CD4-positive, alpha-beta T cell (primary cell): ENCODE results near the gene CLDN24. TPM values are rescaled to one million over a fixed set of nuclear protein-coding genes. Genes with fewer than 3 reads are reported as not detected.

Source experiments
- ATAC-seq: fragments of 200-7000 bp; cut with Tn5 transposase; one replicate; pipeline ENCODE4 v1.10.0; 2022; ENCODE audit warnings: mild to moderate bottlenecking; ENCODE audit not compliant: poor library complexity
- CTCF ChIA-PET: fragments of 350-600 bp; sonication (Branson Sonifier 250); formaldehyde crosslinking; loops from one replicate; lab custom pipeline; 2021; ENCODE audit warnings: antibody characterized with exemption, inconsistent platforms; lab: Charles Lee
- POLR2A ChIA-PET: fragments of 350-600 bp; sonication (Branson Sonifier 250); formaldehyde crosslinking; loops from one replicate; lab custom pipeline; 2021; ENCODE audit warnings: antibody characterized with exemption, inconsistent platforms; lab: Charles Lee
- DNase-seq, 14 experiments: peaks; one replicate each; pipeline ENCODE4 v3.0.0-alpha.2; 2013 to 2020; ENCODE audit warnings: mixed read lengths in 2 of 14
- H3K27ac ChIP-seq, 2 donors: one replicate each; pipeline versions ENCODE4 v1.5.1 to v1.7.0; 2013; ENCODE audit warnings: low read length in 2 of 2, low read depth in 1 of 2, mild to moderate bottlenecking in 1 of 2
- H3K27me3 ChIP-seq, 2 experiments: 1 replicate in 1 of 2; 2 replicates in 1 of 2; pipeline versions ENCODE4 v1.6.1 to v1.7.0; 2013; ENCODE audit warnings: low read length in 2 of 2, control low read depth in 1 of 2, mild to moderate bottlenecking in 1 of 2, moderate library complexity in 1 of 2; ENCODE audit not compliant: insufficient read depth in 2 of 2, control insufficient read depth in 1 of 2
- H3K36me3 ChIP-seq: one replicate; pipeline ENCODE4 v1.6.1; 2013; ENCODE audit warnings: low read length, control low read depth; ENCODE audit not compliant: insufficient read depth
- H3K4me1 ChIP-seq: one replicate; pipeline ENCODE4 v1.6.1; 2013; ENCODE audit warnings: low read length, control low read depth; ENCODE audit not compliant: insufficient read depth
- H3K4me3 ChIP-seq: one replicate; pipeline ENCODE4 v1.5.1; 2013; ENCODE audit warnings: mild to moderate bottlenecking, low read length, moderate library complexity
- H3K9me3 ChIP-seq, 2 experiments: 1 replicate in 1 of 2; 2 replicates in 1 of 2; pipeline versions ENCODE4 v1.6.1 to v1.7.0; 2013; ENCODE audit warnings: low read length in 2 of 2, mild to moderate bottlenecking in 2 of 2, control low read depth in 1 of 2, moderate library complexity in 1 of 2; ENCODE audit not compliant: control insufficient read depth in 1 of 2, insufficient read depth in 1 of 2
- H3K27ac Mint-ChIP-seq: one replicate; pipeline ENCODE4 v1.8.0; 2020; ENCODE audit warnings: mixed read lengths
- H3K27me3 Mint-ChIP-seq: one replicate; pipeline ENCODE4 v1.8.0; 2021; ENCODE audit warnings: mixed read lengths
- H3K36me3 Mint-ChIP-seq: one replicate; pipeline ENCODE4 v1.8.0; 2021; ENCODE audit warnings: low read depth, mixed read lengths
- H3K4me1 Mint-ChIP-seq: one replicate; pipeline ENCODE4 v1.8.0; 2021; ENCODE audit warnings: low read depth, mixed read lengths
- H3K4me3 Mint-ChIP-seq: one replicate; pipeline ENCODE4 v1.8.0; 2020; ENCODE audit warnings: mild to moderate bottlenecking, mixed read lengths
- H3K9me3 Mint-ChIP-seq: one replicate; pipeline ENCODE4 v1.8.0; 2020; ENCODE audit warnings: mixed read lengths
- CTCF ChIP-seq: fragments of 200-600 bp; IDR thresholded peaks from one replicate; pipeline ENCODE4 v1.8.0; 2022; ENCODE audit warnings: antibody characterized with exemption, mild to moderate bottlenecking
- intact Hi-C, 2 experiments: fragments of 100-400 bp; cut with DNase I in 1 of 2; cut with micrococcal nuclease in 1 of 2; formaldehyde crosslinking; loops; one replicate each; pipeline versions ENCODE4 v1.15.1 to v1.9.0; 2023 to 2025; cut with DNase I, micrococcal nuclease
- total RNA-seq, 174 experiments: library from RNA in 2 of 174; stranded (reverse) in 2 of 174; gene quantifications; one replicate each; pipeline ENCODE4 v1.2.3 and lab custom pipeline; 2021 to 2026

The CLDN24 gene
- total RNA-seq, 2 experiments from 2014 or later: not detected

GRCh38 chr4:183354219-183354618, 32.0 kb upstream of the CLDN24 start:
- Mint-ChIP-seq H3K36me3 (no peaks in the 10 kb centered on the region), H3K27me3 (peaks cover 39% of the 10 kb centered on the region), H3K27ac (no peak overlapping the region), H3K9me3 (no peaks in the 10 kb centered on the region), H3K4me1 (no peaks in the 10 kb centered on the region), H3K4me3 (no peak overlapping the region)
- ChIA-PET CTCF (no interaction called here), POLR2A (no interaction called here)
- intact Hi-C loops: no loop called here
- no peak for TF ChIP-seq CTCF
- Histone ChIP-seq H3K27ac (no peak overlapping the region), H3K4me1 (no peaks in the 10 kb centered on the region), H3K9me3 (no peaks in the 10 kb centered on the region), H3K4me3 (no peak overlapping the region), H3K27me3 (peaks cover 2 to 3% of the 10 kb centered on the region in 2 experiments), H3K36me3 (no peaks in the 10 kb centered on the region)
- ATAC-seq (no peak), DNase-seq (no peak)

- no peaks in the 10 kb centered on the region for H3K4me1 ChIP-seq
- no peak overlapping the region for H3K27ac Mint-ChIP-seq
- no peaks in the 10 kb centered on the region for H3K36me3 ChIP-seq
- CTCF ChIA-PET: no interaction called here
- H3K4me3 Mint-ChIP-seq: no peak overlapping the region
- intact Hi-C loops: no loop called here
- peaks cover 46% of the 10 kb centered on the region for H3K27me3 Mint-ChIP-seq
- no peak overlapping the region for H3K4me3 ChIP-seq
- no peaks in the 10 kb centered on the region for H3K36me3 Mint-ChIP-seq
- H3K27me3 ChIP-seq: peaks cover 3 to 4% of the 10 kb centered on the region in 2 experiments
- POLR2A ChIA-PET: no interaction called here
- no peak for TF ChIP-seq CTCF
- DNase-seq: no peak
- no peaks in the 10 kb centered on the region for H3K4me1 Mint-ChIP-seq
- H3K9me3 Mint-ChIP-seq: no peaks in the 10 kb centered on the region
- H3K27ac ChIP-seq: no peak overlapping the region
- no peaks in the 10 kb centered on the region for H3K9me3 ChIP-seq
- ATAC-seq: no peak
Observed at GRCh38 chr4:183353557-183353956, 31.3 kb upstream of the CLDN24 start.

GRCh38 chr4:183352546-183352945, 30.3 kb upstream of the CLDN24 start:
- no peaks in the 10 kb centered on the region for H3K4me1 Mint-ChIP-seq
- H3K4me1 ChIP-seq: no peaks in the 10 kb centered on the region
- ChIA-PET POLR2A (no interaction called here), CTCF (no interaction called here)
- H3K27ac ChIP-seq: no peak overlapping the region
- peaks cover 3 to 13% of the 10 kb centered on the region in 2 experiments for H3K27me3 ChIP-seq
- no peaks in the 10 kb centered on the region for H3K36me3 Mint-ChIP-seq
- no peaks in the 10 kb centered on the region for H3K9me3 ChIP-seq
- H3K4me3 ChIP-seq: no peak overlapping the region
- no peak for DNase-seq
- TF ChIP-seq CTCF: no peak
- no peak overlapping the region for H3K27ac Mint-ChIP-seq
- H3K27me3 Mint-ChIP-seq: peaks cover 49% of the 10 kb centered on the region
- H3K4me3 Mint-ChIP-seq: no peak overlapping the region
- no peaks in the 10 kb centered on the region for H3K36me3 ChIP-seq
- no peaks in the 10 kb centered on the region for H3K9me3 Mint-ChIP-seq
- ATAC-seq: no peak
- intact Hi-C loops: no loop called here
